ENCODE data around the gene LRRC8C.
"Not testable (repeated sequence)": the region's sequence is repeated elsewhere in the genome, so short reads cannot be mapped to it uniquely, and the experiment has no call there.

LRRC8C gene

GRCh38 chr1:89607586-89608318, 25.2 kb upstream of the LRRC8C start:
- DNase-seq, result no peak

GRCh38 chr1:89608319-89608983, 24.5 kb upstream of the LRRC8C start:
- peak; percentile 17 to 90 (median 67) for DNase-seq

- DNase-seq, result peak; percentile 28 to 82 (median 50)
Measured at GRCh38 chr1:89608984-89609725, 23.8 kb upstream of the LRRC8C start.

- peak in 3 of 5 donors; percentile 20 to 90 (median 23) for DNase-seq
Measured at GRCh38 chr1:89609781-89610456, 23.0 kb upstream of the LRRC8C start.

- peak; percentile 20 to 80 (median 51) for DNase-seq
Measured at GRCh38 chr1:89610457-89611011, 22.4 kb upstream of the LRRC8C start.

- peak in 1 of 5 donors; percentile 90 for DNase-seq
Measured at GRCh38 chr1:89611721-89612120, 21.2 kb upstream of the LRRC8C start.

GRCh38 chr1:89613928-89614327, 19.0 kb upstream of the LRRC8C start:
- no peak for DNase-seq

GRCh38 chr1:89615676-89616598, 17.0 kb upstream of the LRRC8C start:
- no peak for DNase-seq

GRCh38 chr1:89616844-89617627, 15.9 kb upstream of the LRRC8C start:
- DNase-seq, result no peak

- DNase-seq, result no peak
Measured at GRCh38 chr1:89620664-89621063, 12.3 kb upstream of the LRRC8C start.

GRCh38 chr1:89622895-89623294, 10.0 kb upstream of the LRRC8C start:
- peak in 1 of 5 donors; percentile 41 for DNase-seq

GRCh38 chr1:89624314-89624713, 8.6 kb upstream of the LRRC8C start:
- DNase-seq, result no peak

GRCh38 chr1:89624715-89625323, 8.1 kb upstream of the LRRC8C start:
- no peak for DNase-seq

- DNase-seq, result no peak
Measured at GRCh38 chr1:89627596-89627962, 5.3 kb upstream of the LRRC8C start.

GRCh38 chr1:89629146-89629545, 3.8 kb upstream of the LRRC8C start:
- DNase-seq, result peak in 1 of 5 donors; percentile 48

- not testable (repeated sequence) for DNase-seq
Measured at GRCh38 chr1:89629600-89629999, 3.3 kb upstream of the LRRC8C start.

- DNase-seq, result no peak
Measured at GRCh38 chr1:89630048-89630447, 2.9 kb upstream of the LRRC8C start.

GRCh38 chr1:89631816-89632656, 884 bp upstream of the LRRC8C start:
- no peak for DNase-seq

GRCh38 chr1:89633248-89633799, 404 bp downstream of the LRRC8C start:
- DNase-seq, result peak; percentile 39 to 80 (median 55)

Measured in T-helper 1 cell (primary cell).